NCI-H2227 (cell line): ENCODE data around the gene KCTD1.

Experiments used
- DNase-seq: peaks from one replicate; lab custom pipeline; 2025; ENCODE audit not compliant: unreplicated experiment; lab: John Stamatoyannopoulos, UW

Gene KCTD1

GRCh38 chr18:26549263-26550094 is 1.1 kb upstream of the KCTD1 start:
- peak; percentile 48 for DNase-seq

DNA sequence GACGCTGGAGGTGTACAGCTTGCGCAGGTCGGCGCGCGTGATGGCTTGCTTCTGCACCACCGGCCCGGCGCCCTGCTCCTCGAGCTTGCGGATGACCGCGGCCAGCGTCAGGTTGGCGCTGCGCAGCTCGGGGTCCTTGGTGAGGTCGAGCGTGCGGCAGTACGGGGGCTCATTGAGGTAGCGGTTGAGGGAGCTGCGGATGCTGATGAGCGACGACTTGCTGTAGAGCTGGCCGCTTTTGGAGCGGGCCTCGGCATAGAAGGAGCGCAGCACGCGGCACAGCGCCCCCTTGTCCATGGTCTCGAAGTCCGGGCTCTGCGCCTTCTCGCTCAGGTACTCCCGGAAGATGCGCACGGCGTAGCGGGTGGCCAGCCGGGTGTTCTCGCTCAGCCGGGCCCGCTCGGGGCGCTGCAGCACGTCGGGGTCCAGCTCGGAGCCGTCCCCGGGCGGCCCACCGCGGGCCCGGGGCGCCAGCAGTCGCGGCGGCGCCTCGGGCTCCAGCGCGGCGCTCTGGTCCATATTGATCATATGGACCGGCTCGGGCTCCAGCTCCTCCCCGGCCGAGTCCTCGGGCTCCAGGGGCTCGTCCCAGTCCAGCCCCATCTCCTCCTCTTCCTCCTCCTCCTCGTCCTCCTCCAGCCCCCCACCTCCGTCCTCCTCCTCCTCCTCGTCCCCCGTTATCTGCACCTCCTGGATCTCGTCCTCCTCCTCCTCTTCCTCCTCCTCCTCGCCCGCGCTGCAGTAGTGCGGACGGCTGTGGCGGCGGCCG is 523 bp downstream of the KCTD1 start:
- DNase-seq = no peak

GRCh38 chr18:26546875-26547645 is 1.3 kb downstream of the KCTD1 start:
- DNase-seq = no peak

DNA sequence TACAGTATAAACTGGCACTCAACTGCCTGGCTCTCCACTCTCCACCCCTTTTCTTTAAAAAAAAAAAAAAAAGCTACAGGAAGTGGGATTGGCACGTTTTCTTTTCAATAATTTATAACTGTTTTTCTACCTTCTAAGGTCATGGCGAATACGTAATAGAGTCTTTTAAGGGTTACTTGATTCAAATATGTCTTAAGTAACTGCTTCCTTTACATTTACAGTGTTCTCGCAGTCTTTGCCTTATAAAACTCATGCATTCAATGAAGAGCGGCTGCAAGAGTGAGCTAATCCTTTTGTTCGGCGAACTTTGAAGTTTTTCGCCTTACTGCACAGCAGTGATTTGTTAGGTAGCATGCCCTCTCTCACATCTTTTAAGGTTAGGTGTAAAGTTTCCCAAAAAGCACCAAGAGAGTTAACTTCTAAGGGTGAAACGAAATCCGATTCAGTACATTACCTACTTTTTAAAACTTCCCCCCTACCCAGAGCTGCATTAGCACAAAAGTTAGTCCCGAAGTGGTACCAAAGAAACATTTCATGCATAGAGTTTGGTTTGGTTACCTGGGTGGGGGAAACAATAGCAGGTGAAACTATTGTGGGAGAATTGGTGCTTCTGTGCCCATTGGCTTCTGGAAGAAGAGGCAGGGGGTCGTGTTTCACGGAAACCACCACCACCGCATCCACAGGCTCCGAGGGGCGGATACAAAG is 2.0 kb downstream of the KCTD1 start:
- no peak for DNase-seq

DNA sequence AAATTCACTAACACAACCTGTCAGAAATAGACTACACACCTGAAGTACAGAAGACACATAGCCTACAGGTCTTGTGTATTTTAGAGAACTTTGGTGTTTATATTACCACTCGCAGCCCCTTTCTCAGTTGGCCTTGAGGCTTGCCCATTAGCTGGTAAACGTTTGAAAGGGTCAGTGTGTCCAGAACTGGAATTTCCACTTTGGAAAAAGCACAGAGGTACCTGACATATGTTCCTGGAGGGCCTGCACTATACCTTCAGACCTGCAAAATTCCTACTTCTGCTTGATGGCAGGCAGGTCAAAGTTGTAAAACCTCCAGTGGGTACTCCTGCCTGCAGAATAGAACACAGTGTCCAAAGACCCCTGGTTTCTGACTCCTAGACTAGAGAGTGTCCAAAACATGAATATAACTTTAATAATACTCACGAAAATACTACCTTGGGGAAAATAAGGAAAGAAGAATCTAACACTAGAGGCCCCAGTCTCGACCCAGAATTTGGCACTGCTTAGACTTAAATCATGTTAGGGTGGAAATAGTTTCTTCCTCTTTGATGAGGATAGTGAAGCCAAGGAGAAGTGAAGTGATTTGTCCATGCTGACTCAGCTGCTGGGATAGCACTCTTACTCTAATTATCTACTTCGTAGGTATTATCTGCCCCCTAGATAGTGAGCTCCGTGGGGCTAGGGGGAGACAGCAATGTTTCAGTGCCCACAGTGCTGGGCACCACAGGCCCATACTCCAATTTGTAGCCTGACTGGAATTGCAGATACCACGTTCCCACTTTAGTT is 2.8 kb downstream of the KCTD1 start:
- no peak for DNase-seq

DNA sequence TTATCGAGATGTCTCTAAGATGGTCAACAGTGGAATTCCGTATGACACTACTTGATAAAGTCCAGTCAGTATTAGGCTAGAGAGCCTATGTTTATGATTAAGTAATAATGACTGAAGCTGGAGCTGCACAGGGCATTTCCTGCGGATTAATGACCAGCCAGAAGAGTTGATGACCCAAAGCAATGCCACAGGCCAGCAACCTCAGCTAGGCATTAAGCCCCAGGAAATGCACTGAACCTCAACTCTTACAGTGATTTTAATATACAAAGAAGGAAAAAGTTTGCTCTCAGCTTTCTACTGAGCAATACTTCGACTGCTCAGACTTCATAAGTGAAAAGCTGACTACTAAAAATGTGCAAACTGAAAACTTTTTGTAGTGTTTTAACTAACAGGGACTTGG is 3.9 kb downstream of the KCTD1 start:
- DNase-seq = no peak

DNA sequence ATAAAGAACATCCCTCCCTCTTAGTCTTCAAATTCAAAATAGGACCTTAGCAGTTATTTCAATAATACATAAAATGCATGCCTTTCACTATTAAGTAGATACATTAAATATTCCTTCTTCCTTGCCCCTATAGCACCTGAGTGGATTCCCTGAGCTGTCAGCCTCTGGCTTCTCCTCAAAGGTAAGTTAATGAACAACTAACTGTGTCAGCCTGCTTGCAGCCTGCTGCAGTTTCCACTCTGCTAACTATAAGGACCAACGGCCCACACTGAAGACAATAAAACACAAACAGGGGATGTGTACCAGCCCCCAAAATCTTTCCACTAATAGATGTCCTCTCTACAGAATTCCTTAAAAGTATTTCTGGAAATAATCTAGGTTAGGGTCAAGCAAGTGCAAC is 5.0 kb downstream of the KCTD1 start:
- DNase-seq = no peak

- DNase-seq = no peak
These were observed 8.2 kb downstream of the KCTD1 start for GRCh38 chr18:26540043-26540628.

- no peak for DNase-seq
These were observed 9.8 kb downstream of the KCTD1 start for GRCh38 chr18:26538524-26538923.

DNA sequence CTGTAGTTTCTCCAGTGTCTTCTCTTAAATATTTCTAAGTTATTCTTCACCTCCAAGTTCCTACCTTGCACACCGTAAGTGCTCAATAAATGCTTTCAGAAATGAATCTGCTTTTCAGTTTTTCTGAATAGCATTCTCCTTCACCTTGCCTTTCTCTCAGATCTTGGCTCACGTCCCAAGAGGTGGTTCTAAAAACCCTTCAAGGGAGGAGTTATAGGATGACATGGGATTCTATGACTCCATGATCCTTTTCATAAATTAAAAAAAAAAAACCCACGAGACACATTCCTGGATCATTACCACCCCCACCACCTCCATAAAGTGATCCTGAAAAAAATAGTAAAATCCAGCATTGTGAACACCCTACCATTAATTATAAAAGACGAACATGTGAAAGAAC is 11.7 kb downstream of the KCTD1 start:
- no peak for DNase-seq

GRCh38 chr18:26536032-26536431 is 12.3 kb downstream of the KCTD1 start:
- DNase-seq = no peak

DNA sequence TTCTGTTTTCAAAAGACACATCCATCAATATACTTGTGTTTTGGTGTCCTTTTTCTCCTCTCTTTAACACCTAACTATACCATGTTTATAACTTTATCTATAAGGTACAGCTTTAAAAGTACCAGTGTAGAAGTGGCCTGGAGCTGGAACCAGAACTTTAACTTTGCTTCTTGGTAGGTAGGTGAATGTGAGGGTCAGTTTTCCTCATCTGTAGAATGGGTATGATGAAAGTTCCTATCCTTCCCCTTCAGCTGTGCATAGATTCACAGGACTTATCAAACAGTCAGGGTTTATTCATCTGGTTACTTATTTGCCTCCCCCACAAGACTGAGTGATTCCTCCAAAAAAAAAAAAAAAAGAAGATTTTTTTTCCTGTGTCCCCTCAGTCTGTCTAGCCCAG is 12.7 kb downstream of the KCTD1 start:
- DNase-seq = no peak

DNA sequence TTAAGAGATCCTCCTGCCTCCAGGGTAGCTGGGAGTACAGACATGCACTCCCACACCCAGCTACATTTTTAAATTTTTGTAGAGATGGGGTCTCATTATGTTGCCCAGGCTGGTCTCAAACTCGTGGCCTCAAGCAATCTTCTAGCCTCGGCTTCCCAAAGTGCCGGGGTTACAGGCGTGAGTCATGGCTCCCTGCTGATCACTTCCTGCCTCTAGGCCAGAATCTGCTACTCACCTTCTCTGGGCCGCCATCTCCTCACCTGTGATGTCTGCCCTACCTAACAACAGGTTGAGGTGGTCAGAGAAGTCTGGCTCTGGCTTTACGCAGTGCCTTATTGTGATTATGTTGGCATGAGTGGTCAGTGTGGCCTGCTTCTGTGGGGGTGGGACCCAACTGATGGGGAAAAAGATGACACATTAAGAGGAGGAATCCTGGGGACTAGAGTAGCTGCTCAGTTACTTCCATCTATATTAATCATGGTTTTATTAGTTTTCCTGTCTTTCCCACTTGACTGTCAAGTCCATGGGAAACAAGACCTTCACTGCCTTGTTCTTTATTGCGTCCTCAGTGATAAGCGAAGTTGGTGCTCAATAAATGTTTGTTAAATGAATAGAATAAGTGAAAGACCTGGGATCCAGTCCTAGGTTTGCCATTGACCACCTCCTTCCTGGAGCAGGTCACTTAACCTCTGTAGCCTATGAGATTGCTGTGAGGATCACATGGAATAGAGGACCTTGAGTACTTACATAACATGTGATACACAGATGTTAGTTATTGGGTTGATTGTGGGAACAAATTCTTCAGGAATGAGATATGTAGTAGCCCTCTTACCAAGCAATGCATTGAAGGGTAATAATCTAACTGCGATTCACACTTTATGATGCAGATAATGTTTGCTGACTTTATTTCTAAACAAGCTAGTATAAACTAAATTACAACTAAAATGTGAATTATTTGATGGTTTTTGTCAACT is 15.7 kb downstream of the KCTD1 start:
- no peak for DNase-seq

GRCh38 chr18:26531605-26532298 is 16.6 kb downstream of the KCTD1 start:
- DNase-seq = no peak

GRCh38 chr18:26526966-26527234 is 21.5 kb downstream of the KCTD1 start:
- DNase-seq = no peak

DNA sequence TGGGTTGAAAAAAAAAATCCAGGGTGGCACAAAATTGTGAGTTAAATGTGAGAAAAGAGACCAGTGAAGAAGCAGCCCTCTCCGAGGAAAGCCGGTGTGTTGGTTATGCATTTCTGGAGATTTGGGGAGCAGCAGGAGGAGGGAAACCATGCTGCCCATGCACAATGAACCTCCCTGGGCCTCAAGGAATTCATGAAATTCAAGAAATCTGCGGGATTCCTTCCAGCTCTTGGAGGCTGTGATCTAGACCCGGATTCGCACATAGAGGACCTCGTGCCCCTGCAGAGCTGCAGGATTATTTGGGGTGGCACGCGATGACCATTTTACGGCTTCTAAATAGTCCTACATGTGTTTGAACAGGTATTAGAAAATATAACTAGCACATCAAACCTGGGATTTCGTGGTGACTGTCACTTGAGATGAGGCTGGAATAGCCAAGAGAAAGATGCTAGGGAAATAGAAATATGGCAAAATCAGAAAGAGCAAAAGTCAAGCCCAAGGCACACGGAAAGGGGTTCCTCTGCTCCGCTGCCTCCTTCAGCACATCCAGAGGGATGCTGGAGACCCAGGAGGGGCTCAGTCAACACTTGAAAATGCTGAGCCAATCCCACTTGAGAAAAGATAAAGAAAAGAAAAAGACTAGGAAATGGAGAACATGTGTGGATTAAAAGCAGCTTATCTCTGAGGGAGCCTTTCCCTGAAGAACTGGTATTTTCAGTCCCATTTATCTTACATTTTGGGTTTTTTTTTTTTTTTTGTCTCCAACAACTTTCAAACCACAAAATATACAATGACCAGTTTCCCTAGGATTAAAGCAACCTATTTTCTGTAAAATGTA is 22.0 kb downstream of the KCTD1 start:
- no peak for DNase-seq

GRCh38 chr18:26524504-26525351 is 23.6 kb downstream of the KCTD1 start:
- no peak for DNase-seq
